ENCODE measurements around the gene GAS7.

The GAS7 gene

DNA sequence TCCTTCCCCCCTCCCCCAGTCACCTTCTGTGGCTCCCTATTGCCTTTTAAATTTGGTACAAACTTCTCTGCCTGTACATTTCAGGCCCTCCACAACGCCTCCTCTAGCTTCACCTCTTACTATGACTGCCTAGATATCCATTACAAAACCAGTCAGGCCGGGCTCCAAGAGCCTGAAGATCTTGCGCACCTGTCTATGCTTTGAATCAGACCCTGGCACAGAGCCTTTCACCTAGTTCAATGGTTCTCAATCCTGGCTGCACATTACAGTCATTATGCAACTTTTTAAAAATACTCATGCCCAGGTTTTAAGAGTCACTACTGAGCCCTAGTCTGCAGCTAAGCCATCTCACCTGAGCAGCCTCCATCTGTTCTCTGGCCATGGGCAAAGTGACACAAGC, 1.6 kb upstream of the GAS7 start:
- no peak for DNase-seq (ENCODE audit: low read depth)

DNA sequence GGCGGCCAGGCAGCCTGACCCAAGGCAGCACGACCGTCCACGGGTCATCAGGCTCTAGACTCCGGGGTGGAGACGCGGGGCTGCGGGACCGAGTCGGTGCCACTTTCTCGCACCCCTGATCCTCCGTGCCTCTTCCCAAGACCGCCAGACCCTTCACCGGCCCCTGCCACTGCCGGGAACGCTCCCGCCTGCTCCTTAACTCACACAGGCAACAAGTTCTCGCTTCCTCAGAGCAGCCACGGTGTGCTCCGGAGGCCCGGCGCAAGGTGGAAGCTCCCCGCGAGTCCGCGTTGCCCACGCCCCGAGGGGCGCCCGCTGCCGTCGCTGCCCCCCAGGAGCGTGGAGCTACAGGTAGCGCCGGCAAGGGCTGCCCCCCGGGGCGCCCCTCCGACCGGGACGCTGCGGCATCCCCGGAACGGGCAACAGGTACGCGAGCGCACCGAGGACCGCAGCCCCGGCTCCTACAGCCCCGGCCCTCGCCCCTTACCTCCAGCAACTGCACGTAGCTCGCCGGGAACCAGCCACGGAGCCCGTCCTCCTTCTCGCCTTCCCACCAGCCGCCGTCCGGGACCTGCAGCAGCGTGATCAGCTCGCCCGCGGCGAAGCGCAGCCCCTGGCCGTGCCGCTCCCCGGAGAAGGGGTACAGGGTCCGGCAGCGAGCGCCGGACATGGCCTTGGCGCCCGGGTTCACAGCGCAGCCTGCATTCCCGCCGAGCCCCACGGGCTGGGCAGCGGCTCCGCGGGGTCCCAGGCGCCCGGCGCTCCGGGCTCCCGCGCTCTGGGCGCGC, 491 bp downstream of the GAS7 start:
- no peak for DNase-seq (ENCODE audit: low read depth)

DNA sequence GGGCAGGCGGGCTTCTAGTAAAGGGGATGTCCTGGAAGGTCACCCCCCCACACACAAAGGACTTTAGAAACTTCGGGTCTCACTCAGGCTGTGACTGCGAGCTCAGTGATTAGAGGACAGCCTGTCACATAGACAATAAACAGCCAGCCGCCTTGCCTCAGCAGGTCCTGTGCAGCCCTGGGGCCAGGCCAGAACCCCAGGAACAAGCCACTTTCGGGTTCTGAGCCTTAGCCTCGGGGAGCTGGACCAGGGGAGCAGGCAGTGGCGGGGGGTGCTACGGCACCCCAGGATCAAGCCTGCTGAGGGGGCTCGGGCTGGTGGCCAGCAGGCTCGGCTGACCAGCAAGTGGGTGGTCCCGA, 1.1 kb downstream of the GAS7 start:
- DNase-seq (ENCODE audit: low read depth), result no peak

DNA sequence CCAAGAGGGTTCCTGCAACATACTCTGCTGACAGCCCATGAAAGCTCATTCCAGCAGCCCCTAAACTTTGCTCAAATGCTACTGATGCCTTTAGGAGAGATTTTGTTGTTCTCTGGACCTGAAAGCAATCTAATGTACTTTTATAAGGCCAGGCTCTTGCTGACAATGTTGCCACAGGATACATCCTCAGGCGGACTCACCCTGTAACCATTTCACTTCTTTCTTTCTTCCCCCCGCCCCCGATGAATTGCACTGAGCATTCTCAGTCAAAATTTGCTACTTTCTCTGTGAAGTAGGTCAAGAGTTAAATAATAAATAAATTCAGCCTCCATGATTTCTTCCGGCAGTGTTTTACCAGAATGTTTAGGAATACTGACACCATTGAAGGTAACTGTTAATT, 1.5 kb downstream of the GAS7 start:
- no peak for DNase-seq (ENCODE audit: low read depth)

DNA sequence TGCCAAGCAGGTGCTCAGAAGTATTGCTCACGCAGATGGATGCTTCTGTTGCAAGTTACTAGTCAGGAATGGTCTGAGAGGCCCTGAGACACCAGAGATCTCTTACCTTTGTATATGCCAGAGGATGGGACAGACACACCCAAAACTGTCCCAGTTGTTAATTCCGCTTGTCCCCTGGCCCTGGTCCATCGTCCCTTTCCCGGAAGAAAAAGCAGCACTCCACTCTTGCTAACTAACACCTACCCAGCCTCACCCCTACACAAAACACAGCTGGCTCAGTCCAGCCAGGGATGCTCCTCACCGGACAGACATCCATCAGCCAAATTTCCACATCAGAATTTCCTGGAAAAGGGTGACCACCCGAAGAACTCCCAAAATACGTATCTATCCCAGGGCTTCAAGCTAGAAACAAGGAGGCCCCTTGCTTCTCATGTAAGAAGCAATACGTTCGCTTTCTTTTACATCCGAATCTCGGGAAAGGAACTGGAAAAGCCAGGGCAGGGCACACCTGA, 2.0 kb downstream of the GAS7 start:
- no peak for DNase-seq (ENCODE audit: low read depth)

DNA sequence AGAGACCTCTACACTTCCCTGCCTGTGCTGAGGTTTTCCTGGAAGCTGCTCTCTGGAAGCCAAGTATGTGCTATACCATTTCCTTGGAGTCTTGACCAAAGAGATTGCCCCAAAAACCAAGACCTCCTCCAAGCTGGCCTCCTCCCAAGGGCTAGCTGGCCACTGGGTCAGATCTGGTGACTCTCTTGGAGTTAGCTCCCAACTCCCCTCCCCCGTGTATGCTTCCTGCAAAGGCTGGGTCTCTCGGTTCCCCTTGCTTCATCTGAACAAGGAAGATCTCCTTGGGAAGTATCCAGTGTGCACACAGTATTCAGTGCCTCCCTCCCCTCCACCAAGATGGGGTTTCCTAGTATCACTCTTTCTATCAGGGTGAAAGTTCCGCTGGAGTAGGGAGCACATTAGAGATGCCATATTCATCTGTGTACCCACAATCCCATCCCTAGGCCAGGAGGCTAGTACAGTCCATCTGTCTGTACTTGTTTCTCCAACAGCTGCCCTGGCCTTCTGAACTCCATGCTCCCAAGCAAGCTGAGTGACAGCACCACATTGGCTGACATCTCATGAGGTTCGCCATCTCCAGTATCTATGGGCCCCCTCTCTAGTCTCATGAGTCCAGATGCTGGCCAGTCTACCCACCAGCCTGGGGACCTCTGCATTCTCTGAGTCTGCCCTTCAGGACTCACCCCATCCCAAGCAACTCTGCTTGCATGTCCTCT, 3.2 kb downstream of the GAS7 start:
- DNase-seq (ENCODE audit: low read depth), result no peak

DNA sequence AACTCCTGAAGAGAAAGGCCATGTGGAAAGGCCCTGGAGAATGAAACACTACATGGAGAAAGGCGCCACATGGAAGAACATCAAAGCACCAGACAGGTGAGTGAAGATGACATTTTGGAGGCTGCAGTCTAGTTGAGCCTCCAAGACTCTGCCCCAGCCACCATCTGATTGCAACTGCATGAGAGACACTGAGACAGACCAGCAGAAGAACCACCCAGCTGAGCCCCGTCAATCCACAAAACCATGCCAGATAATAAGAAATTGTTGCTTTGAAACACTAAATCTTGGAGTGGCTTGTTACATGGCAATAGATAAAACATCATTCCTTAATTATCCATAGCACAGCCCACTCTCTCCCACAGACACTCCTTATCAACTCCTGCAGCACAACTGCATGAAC, 4.8 kb downstream of the GAS7 start:
- DNase-seq (ENCODE audit: low read depth), result no peak

DNA sequence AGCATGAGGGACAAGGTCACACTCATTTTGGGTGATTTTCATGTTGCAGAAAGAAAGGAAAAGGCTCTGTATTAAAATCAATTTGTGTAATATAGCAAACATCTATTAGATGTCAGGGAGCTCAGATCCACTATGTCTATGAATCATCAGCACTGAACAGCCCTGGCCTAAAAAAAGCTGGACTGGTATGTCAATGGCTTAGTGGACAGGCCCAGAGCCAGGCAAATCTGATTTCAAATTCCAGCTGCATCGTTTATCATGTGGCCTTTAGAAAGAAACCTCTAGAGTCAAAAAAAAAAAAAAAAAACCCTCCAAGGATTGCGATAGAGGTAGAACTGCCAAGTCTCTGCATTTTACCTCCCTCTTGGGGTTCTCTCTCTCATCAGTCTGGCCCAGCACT, 5.4 kb downstream of the GAS7 start:
- no peak for DNase-seq (ENCODE audit: low read depth)

DNA sequence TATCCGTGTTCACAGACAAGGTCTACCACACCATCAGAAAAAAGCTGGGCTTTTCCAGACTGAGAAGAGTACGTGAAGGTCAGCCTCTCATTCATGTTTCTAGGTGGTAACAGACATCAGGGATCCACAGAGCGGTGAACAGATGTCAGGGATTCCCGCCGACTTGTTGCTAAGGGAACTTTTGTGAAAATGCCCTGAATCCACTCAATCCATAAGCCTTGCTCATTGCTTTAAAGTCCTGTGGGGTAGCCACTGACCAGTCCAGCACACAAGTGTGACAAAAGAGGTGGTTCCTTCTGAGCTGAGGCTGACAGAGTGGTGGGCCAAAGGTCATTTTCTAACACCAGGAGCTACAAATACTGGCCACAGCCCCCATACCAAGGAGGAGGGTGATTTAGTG, 5.9 kb downstream of the GAS7 start:
- no peak for DNase-seq (ENCODE audit: low read depth)

DNA sequence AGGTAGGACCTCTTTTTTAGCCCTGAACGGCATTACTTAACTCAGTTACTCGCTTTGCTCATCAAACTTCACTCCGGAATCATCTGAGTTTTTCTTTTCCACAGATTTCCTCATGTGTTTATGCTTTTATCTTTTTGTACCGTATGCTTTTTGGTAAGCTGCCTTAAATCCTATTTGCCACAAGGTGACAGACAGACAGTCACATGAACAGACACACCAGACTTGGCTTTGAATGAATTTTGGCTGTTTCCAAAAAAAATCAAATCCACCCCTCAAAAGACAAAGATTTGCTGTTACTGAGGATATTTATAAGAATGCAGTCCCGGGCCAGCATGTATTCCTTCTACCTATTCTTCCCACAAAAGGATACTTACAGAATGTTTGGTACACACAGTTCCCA, 10.9 kb downstream of the GAS7 start:
- DNase-seq (ENCODE audit: low read depth), result no peak

DNA sequence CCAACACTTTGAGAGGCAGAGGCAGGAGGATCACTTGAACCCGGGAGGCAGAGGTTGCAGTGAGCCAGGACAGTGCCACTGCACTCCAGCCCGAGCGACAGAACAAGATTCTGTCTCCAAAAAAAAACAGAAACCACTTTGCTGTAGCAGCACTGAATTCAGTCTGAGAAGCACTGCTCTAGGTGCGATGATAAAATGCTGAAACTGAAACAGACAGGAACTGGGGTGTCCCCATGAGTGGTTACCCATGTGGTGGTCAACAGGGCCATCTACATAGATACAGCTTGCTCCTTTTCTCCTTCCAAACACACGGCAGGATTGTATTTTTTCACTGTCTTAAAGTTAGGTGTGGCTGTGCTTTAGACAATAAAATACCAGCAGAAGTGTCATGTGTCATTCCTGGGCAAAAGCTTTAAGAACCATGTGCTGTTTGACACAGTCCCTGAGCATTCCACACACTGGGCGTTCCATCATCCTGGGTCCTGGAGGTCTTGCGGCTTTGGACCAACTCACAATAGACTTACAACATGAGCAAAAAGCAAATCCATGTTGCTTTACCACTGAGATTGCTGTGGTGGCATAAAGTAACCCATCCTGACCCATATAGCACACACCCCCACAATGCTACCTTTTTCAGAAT, 11.5 kb downstream of the GAS7 start:
- DNase-seq (ENCODE audit: low read depth), result no peak

DNA sequence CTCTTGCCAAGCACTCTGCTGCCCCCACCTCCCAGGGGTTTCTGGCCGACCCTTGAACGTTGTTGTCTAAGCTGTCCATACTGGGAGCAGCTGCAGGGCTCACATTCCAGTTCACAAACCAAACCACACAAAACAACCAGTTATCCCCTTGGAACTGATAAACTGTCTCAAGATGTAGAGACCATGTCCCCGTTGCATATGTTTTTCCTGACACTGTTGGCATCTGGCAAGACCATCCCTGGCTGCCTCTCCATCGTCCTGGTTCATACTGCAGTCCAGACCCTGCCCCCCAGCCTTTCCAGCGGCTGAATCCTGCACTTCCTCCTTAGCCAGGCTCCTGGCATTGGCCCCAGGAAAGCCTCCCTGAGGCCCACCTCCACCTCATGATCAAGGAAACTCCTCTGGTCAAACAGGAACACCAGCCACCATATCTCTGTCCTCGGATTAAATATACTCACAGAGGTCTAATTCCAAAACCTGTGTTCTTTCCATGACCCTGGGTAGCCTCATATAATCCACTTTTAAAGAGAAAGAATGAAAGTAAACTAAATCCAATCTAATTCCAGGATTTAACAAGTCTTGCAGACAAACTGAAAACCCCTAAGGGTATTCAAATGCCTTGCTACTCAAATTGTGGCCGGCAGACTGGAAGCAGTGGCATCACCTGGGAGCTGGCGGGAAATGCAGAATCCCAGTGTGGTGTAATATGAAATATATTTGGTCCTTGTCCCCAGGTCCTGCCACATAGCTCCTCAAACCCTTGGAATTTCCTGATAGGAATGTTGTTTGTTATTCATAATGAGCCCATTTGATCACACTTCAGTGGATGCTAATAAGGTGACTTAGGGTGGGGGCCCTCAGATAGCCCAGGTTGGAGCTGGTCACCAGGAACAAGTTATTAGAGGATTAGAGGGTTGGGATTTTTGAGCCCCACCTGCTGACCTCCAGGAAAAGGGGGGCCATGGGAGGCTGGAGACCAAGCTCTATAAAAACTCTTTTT, 14.2 kb downstream of the GAS7 start:
- no peak for DNase-seq (ENCODE audit: low read depth)

DNA sequence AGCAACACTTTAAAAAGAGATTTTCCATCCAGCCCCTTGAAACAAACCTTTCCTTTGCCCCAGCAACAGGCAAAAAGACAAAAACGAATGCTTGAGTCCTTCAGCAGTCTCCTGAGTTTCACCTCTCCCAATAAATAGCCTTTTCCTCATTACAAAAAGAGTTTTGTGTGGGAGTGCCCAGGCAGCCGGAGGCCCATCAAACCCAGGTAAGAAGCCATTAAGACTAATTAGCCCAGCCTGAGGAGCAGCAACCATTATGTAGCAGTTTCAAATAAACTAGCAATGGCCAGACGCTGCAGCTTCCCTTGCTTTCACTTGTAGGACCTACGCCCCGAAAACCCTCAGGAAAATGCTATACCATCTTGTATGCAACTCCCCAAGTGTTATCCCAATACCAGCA, 15.6 kb downstream of the GAS7 start:
- no peak for DNase-seq (ENCODE audit: low read depth)

DNA sequence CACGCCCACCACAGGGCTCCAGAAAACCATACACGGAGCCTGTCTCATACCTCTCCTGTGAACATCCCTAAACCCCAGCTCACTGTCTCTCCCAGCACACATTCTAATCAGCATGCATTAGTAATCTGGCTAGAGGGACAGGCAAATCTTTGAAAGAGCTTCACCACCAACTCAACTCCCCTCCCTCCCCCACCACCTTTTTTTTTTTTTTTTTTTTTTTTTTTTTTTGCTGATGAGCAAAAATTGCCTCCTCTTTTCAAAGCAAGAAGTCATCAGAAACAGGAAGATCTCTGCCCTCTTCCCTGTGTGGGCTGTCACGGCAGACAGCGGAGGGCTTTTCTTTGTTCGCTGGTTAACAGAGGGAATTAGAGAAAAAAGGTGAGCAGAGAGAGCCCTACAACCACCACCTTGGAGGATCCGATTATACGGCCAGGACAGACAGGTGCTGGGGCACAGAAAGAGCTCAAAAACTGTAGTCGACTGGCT, 19.9 kb downstream of the GAS7 start:
- DNase-seq (ENCODE audit: low read depth), result no peak

DNA sequence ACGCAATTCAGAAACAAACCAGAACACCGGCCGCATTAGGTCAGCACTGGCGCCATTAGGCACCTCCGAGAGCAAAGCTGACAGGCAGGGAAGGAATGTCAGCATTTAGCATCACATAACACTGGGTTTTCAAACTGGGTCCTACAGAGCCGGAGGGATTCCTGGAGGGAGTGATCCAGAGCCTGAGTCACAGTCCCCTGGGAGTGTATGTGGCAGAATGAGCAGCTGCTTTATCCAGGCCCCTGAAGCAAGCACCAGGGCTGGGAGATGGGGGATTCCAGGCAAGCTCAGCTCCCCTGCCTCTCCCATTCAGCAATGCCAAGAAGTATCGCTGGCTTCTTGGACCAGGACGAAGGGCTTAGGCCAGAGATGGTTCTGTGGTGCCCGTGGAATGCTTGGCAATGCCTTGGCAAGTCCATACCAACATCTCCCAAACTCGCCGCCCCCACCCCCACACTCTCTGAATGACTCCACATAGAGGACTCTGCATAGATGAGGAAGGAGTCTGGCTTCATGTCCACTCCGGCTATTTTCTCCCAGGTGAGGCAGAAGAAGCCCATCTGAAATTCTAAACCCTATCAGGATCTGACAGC, 20.4 kb downstream of the GAS7 start:
- no peak for DNase-seq (ENCODE audit: low read depth)

DNA sequence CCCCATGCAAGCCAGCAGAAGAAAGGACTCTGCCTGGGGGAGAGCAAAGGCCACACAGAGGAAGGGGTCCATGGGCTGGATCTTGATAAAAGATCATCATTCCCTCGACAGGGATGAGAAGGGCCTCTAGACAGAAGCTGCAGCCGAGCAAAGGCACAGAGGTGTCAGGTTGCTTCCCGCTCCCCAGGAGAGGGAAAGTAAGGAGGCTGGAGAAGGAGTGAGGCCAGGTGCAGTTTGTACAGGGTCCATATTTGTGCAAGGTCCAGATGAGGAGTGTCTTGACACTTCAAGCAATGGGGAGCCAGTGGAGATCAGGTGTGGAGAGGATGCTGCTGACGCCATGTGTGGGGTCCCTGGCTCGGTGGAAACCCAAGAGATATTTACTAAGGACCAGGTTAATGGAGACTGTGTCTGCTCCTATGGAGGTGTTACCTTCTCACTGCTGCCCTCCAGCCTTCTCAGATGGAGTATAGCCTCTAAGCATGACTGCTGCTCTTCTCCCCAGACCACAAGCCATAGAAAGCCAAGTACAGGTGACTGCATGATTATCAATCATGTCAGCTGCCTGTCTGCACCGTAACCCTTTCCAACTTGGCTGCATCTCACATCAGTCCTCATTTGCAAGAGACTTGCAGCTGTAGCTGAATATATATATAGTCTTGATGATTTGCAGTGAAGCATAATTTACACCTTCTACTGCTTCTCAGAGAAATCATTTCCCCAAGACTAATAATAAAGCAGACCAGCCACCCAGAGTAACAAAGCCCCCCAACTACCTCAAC, 21.1 kb downstream of the GAS7 start:
- no peak for DNase-seq (ENCODE audit: low read depth)

DNA sequence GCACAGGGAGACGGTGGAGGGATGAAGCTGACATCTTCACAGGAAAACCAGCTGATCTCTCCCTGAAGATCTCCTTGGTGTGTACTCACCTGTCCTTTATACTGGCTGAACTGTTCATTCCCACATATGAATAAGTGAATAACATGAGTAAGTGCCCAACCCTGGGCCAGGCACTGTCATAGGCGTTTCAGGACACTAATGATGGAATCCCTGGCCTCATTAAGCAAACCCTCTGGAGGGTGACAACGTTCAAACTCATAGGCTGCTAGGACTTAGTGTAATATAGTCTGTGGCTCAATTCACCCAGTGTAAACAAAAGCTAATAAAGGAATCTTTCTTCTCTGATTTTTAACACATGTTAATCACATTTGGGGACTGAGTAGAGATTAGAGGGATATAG, 24.5 kb downstream of the GAS7 start:
- DNase-seq (ENCODE audit: low read depth), result no peak

DNA sequence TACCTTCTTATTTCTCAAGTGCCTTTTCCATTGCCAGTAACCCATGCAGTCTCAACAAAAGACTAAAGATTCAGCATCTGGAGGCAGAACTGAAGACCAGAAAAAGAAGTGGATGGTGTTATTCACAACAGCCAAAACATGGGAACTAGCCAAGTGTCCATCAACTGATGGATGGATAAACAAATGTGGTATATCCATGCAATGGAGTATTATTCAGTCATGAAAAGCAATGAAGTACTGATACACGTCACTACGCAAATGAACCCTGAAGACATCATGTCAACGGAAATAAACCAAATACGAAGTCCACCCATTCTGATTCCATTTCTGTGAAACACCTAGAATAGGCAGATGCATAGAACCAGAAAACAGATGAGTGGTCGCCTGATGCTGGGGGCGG, 25.6 kb downstream of the GAS7 start:
- no peak for DNase-seq (ENCODE audit: low read depth)

DNA sequence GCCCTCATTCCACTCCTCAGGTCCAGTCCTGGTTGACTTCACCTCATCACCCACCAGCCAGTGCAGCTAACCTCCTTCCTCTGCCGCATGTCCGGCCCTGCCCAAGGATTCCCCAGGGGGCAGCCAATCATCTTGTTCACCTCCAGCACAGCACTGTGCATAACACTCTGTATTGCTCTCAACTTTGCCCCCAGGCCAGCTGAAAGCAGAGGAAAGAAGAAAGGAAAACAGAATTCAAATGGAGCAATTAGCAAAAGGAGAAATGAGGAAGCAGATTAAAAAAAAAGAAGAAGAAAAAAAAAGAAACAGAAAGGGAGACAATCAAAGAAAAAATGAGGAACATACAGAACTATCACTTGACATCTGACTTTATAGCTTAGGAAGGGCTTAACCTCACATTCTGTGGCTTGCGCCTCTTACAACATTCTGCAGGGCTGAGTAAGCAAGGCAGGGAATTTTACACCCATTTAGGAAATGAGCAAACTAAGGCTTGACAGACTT, 26.1 kb downstream of the GAS7 start:
- no peak for DNase-seq (ENCODE audit: low read depth)

DNA sequence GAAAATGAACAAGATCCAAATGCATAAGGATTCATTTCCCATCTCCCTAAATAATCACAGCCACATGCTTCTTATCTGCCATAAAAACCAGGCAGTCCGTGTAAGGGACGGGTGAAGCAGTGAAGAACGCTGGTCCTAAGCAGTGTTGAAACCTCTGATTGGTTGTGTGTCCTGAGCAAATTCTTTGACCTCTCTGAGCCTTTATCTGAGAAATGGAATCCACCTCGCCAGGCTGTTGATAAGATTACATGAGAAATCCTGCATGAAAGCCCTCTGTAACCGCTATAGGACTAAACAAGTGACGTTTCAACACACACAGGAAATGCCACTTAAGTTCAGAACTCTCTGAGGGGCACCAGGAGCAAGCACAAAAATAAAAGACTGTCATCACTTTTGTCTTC, 26.8 kb downstream of the GAS7 start:
- no peak for DNase-seq (ENCODE audit: low read depth)
